A673 (cell line): ENCODE data around the gene U2AF1L4.

ENCODE experiments used
- CTCF ChIP-seq: fragments of 300-800, 200-600 bp; sonication (generic); conservative IDR thresholded peaks from 2 replicates; pipeline ENCODE4 v1.5.1; 2017; ENCODE audit warnings: low read depth, mild to moderate bottlenecking, antibody characterized with exemption, low read length, moderate library complexity, mixed read lengths
- EZH2 ChIP-seq: fragments of 200-600 bp; sonication (generic); IDR thresholded peaks from 2 replicates; pipeline ENCODE4 v1.6.1; 2017; ENCODE audit warnings: borderline replicate concordance, low read depth, mild to moderate bottlenecking, mixed read lengths, antibody characterized with exemption, low read length; ENCODE audit not compliant: poor library complexity, severe bottlenecking

GRCh38 chr19:35746531-35746930 is 1.3 kb upstream of the U2AF1L4 start:
- TF ChIP-seq CTCF (no peak), EZH2 (no peak)
